ENCODE results near the gene B4GALNT3.

B4GALNT3 gene

GRCh38 chr12:560691-561390 lies 101.1 kb downstream of the B4GALNT3 start:
- DNase-seq (ENCODE audit: low spot score): no peak
- no peak for TF ChIP-seq CTCF (IDR thresholded peaks at IDR 0.05; ENCODE audit: extremely low read depth, missing control alignments)

GRCh38 chr12:561391-561705 lies 101.6 kb downstream of the B4GALNT3 start:
- no peak for TF ChIP-seq CTCF (IDR thresholded peaks at IDR 0.05; ENCODE audit: extremely low read depth, missing control alignments)
- no peak for DNase-seq (ENCODE audit: low spot score)

GRCh38 chr12:561908-562593 lies 102.3 kb downstream of the B4GALNT3 start:
- TF ChIP-seq CTCF (IDR thresholded peaks at IDR 0.05; ENCODE audit: extremely low read depth, missing control alignments): no peak
- no peak for DNase-seq (ENCODE audit: low spot score)

- no peak for TF ChIP-seq CTCF (IDR thresholded peaks at IDR 0.05; ENCODE audit: extremely low read depth, missing control alignments)
Observed at GRCh38 chr12:562634-563033, 102.9 kb downstream of the B4GALNT3 start.

GRCh38 chr12:563250-563781 lies 103.6 kb downstream of the B4GALNT3 start:
- no peak for TF ChIP-seq CTCF (IDR thresholded peaks at IDR 0.05; ENCODE audit: extremely low read depth, missing control alignments)
- no peak for DNase-seq (ENCODE audit: low spot score)

More at GRCh38 chr12:562634-563033, 102.9 kb downstream of the B4GALNT3 start:
- DNase-seq (ENCODE audit: low spot score): no peak

GRCh38 chr12:563787-564298 lies 104.1 kb downstream of the B4GALNT3 start:
- TF ChIP-seq CTCF (IDR thresholded peaks at IDR 0.05; ENCODE audit: extremely low read depth, missing control alignments): no peak
- DNase-seq (ENCODE audit: low spot score): no peak

- TF ChIP-seq CTCF (IDR thresholded peaks at IDR 0.05; ENCODE audit: extremely low read depth, missing control alignments): no peak
- no peak for DNase-seq (ENCODE audit: low spot score)
Observed at GRCh38 chr12:565161-565560, 105.4 kb downstream of the B4GALNT3 start.

Measured in GM20000 (cell line).